GM19240 (cell line): ENCODE data around the gene ACTG1.

Source experiments
- DNase-seq: peaks from one replicate; pipeline ENCODE4 v3.0.0; 2011; ENCODE audit warnings: low spot score; ENCODE audit not compliant: insufficient read length

Gene ACTG1

DNA sequence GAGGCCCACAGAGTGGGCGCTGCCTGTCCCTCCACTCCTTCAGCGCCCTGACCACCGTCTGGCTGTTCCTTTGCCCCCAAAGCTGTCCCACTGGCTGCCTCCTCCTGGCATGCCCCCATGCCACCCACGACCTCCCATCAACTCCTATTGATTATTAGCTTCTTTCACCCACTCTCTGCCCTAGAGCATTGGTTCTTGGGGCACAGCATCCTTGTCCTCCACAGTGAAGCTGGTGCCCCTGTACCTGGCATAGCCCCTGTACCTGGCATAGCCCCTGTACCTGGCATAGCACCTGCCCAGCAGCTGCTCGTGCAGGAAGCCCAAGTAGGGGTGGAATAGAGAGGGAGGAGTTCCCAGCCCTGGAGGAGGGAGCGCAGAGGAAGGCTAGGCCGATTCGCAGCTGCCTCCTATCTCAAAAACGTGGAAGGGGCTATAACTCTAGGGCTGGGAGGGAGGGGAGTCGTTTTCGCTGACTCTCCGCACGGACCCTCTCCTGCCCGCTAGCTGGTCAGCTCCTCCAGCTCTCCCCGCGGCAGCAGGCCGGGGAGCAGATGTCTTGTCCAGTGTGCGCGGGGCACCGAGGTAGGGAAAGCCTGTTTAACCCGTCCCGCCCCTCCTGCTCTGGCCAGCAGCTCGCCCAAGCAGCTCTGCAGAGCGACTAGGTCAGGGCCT, 5.7 kb upstream of the ACTG1 start:
- DNase-seq = no peak

DNA sequence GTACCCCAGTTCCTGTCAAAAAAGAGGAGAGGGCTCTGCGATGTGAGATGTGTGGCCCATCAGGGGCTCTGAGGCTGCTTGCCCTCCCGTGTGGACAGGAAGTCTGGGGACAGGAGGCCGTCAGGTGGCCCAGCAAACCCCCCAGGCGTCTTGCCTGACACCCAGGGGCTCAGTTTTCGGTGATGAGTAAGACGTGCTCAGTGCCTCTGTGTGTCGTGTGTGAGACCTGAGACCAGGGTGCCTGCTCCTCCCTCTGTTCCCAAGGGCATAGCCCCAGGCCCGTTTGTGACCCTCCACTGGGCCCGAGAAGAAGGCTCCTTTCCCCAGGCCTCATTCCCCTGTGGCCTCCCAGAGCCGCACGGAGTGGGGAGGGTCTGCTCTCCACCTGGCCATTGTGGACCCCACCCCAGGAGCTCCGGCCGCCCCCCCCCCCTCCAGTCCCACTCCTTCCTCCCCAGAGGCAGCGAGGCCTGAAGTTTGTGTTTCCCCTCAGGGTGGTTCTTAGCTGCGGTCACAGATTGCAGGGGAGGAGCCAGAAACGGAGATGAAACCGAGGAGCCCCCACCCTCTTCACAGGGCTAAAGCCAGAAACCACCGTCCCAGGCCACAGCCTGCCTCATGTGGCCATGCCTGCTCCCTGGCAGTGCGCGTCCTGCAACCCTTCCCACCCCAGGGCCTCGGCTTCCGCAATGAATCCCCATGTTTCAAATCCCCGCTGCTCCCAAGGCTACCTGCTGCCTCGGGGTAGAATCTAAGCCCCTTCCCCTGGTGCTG, 4.9 kb upstream of the ACTG1 start:
- DNase-seq = peak; percentile 91

DNA sequence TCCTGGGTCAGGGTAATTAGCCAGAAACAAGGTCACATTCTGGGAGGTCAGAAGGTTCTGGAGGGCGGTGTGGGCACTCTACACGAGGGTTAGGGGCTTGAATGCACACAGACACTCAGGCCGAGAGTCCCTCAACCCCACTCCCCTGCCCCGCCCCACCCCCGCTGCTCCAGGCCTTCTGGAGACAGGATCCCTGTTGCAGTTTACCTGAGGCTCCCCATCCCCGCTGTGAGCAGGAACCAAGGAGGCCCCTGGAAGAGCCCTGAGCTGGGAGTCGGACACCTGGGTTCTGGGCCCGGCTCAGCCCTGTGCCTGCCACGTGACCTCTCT, 4.4 kb upstream of the ACTG1 start:
- DNase-seq = no peak

DNA sequence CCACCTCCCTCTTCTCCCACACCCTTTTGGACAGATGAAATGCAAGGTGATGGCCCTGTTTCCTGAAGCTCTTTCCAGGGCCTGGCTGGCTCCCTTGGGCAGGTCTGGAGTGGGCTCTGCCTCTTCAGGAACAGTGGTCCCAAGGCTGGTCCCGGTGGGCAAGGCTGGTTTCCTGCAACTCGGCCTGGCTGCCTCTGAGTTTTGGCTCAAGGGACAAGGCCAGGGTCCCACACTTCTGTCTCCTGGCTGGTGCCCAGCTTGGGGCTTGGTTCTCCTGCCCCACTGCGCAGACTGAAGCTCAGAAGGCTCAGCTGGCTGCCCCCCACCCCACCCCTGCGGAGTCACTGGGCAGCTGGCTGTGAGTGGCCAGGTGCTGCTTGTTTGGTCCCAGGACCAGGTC, 3.8 kb upstream of the ACTG1 start:
- DNase-seq = no peak

DNA sequence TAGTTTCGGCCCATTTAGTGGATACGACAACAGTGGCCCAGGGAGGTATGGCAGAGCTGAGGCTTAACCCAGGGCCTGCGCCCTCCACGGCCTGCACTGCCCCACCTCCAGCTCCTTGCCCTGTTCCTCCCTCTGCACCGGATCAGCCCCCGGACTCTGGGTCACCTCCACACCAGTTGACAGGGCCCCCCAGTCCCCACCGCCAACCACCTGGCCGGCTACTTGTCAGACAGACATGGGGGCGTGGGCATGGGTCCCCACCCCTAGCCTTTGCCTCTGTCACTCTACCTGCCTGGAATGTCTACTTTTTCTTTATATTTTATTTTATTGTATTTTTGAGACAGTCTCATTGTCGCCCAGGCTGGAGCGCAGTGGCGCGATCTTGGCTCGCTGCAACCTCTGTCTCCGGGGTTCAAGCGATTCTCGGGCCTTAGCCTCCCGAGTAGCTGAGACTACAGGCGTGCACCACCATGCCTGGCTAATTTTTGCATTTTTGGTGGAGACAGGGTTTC, 3.0 kb upstream of the ACTG1 start:
- no peak for DNase-seq

DNA sequence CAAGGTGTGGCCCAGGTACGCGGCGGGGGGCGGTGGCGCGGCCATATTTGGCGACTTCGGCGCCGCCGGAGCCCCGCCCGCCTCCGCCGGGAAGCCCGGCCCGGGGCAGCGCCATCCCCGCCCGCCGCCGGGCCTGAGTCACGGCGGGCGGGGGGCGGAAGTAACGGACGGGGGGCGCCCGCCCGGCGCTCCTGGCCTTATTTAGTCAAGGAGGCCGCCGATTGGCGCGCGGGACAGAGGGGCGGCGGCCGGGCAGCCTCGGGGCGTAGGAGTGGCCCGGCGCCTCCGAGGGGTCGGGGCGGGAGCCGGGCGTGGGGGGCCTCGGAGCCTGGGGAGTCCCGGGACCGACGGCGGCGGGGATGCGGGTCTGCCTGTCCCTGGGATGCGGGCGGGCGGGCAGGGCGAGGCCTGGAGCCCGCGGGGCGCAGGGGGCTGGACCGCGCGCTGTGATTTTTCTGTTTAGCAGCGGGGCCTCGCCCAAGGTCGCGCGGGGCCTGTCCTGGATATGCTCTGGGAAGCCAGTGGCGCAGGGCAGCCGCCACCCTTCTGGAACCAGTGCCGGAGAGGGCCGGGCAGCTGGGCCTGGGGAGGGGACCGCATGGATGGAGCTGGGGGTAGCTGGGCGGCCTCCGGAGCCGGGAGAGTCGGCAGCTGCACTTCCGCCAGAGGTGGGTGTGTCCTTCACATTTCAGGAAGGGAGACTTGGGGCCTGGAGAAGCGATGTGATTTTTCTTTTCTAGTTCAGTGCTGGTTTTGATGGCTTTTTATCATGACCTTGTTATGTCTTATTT, 2.3 kb upstream of the ACTG1 start:
- no peak for DNase-seq

DNA sequence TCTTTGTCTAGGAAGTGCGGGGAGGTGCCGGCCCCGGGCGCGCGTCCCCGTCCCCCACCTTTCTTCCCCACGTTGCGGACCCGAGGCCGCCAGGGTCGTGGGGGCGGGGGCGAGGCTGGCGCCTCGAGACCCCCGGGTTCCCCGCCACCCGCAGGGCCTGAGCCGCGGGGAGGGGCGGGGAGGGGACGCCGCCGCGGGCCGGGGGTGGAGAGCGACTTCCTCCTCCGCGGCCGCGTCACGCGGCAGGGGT, 1.8 kb upstream of the ACTG1 start:
- DNase-seq = no peak

DNA sequence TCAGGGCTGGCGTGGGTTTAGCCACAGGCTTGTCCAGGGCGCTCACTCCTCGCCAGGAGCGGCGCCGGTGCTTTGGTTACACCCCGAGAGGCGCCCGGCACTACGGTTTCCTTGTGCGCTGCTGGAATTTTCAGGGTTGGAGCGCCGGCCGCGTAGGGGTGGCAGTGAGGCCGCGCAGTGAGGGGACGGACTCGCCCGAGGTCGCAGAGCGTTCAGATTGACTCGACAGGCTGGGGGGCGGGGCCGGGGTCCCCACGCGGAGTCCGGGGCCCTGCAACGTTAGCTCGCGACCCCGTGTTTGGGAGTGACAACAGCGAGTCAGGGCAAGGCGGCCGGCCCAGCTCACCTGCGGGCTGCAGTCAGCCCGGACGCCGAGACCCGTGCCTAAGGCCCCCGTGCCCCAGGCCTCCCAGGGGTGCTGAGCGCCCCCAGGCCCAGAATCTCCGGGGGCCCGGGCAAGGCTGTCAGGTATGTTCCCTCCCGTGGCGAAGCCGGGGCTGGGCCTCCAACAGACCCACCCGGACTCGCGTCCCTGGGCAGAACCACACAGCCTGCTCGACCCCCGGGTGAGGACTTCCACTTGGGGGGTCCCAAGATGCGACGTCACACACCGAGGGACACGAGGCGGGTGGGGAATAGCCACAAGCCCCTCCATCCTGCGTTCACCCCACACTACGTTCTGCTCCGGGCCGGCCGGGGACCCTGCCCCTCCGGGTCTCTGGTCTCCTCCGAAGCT, 1.3 kb upstream of the ACTG1 start:
- no peak for DNase-seq

DNA sequence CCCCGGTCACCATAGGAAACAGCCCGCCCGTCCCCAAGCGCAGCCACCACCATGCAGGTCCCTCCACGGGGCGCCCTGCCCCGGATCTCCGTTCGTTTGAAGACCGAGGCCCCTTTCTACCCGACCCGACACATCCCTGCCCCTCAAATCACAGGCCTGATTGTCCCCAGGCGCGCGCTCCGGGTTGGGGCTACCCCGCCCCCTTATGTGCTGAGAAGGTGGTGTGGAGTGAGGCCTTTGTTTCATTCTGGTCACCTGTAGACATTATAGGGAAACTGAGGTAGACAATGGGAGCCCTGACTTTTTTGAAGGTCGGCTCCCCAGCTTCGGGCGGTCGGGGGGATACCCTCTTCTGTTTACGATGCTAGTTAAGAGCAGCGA, 763 bp upstream of the ACTG1 start:
- DNase-seq = no peak

DNA sequence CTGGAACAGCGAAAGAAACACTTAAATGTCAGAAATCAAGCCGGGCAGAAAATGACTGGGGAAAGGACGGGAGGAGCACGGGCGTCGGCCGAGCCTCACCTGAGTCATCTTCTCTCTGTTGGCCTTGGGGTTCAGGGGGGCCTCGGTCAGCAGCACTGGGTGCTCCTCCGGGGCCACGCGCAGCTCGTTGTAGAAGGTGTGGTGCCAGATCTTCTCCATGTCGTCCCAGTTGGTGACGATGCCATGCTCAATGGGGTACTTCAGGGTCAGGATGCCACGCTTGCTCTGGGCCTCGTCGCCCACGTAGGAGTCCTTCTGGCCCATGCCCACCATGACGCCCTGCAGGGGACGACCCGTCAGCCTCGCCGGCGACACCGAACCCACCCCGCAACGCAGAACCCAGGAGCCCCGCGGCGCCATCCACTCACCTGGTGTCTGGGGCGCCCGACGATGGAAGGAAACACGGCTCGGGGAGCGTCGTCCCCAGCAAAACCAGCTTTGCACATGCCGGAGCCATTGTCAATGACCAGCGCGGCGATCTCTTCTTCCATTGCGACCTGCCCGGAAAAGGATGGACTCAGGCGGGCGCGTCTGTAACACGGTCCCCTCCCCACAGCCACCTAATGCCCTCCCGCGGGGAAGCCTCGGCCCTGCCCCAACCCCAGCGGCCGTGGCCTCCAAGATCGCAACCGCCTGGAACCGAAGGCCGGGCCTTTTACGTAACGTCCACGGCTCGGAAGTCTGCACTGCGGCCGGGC, 616 bp downstream of the ACTG1 start:
- DNase-seq = no peak

DNA sequence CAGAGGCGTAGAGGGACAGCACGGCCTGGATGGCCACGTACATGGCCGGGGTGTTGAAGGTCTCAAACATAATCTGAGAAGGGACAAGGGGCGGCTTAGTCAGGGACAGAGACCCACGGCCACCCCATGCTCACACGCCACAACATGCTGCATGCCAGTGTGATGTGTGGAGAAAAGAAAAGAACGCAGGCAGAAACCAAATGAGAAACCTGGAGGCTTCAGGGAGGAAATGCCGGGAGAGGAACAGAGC, 1.1 kb downstream of the ACTG1 start:
- no peak for DNase-seq

DNA sequence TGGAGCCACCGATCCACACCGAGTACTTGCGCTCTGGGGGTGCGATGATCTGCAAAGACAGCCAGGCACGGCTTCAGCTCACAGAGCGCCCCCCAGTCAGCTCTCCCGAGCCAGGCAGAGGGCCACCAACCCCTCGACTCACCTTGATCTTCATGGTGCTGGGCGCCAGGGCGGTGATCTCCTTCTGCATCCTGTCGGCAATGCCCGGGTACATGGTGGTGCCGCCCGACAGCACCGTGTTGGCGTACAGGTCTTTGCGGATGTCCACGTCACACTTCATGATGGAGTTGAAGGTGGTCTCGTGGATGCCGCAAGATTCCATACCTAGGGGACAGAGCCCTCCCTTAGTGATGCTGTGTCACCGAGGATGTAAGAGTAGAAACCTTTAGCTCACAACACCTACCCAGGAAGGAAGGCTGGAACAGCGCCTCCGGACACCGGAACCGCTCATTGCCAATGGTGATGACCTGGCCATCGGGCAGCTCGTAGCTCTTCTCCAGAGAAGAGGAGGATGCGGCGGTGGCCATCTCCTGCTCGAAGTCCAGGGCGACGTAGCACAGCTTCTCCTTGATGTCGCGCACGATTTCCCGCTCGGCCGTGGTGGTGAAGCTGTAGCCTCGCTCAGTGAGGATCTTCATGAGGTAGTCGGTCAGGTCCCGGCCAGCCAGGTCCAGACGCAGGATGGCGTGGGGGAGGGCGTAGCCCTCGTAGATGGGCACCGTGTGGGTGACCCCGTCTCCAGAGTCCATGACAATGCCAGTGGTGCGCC, 1.6 kb downstream of the ACTG1 start:
- no peak for DNase-seq

DNA sequence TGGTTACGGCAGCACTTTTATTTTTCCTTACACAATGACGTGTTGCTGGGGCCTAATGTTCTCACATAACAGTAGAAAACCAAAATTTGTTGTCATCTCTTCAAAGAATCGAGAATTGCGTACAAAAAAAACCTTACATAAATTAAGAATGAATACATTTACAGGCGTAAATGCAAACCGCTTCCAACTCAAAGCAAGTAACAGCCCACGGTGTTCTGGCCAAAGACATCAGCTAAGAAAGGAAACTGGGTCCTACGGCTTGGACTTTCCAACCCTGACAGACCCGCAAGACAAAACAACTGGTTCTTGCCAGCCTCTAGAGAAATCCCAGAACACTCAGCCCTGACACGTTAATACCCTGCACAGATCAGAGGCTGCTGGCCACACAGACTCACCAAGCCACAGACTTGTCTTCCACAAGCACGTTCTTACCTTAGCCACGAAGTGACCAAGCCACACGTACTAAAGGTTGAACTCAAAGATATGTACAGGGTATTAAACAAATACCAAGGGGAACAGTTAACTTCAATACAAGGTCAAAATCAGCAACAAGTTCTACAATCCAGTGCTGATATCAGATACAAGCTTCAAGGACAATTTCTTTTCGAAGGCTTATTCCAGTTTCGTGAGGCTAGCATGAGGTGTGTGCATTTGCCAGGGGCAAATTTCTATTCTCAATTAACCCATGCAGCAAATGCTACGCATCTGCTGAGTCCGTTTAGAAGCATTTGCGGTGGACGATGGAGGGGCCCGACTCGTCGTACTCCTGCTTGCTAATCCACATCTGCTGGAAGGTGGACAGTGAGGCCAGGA, 2.4 kb downstream of the ACTG1 start:
- no peak for DNase-seq

DNA sequence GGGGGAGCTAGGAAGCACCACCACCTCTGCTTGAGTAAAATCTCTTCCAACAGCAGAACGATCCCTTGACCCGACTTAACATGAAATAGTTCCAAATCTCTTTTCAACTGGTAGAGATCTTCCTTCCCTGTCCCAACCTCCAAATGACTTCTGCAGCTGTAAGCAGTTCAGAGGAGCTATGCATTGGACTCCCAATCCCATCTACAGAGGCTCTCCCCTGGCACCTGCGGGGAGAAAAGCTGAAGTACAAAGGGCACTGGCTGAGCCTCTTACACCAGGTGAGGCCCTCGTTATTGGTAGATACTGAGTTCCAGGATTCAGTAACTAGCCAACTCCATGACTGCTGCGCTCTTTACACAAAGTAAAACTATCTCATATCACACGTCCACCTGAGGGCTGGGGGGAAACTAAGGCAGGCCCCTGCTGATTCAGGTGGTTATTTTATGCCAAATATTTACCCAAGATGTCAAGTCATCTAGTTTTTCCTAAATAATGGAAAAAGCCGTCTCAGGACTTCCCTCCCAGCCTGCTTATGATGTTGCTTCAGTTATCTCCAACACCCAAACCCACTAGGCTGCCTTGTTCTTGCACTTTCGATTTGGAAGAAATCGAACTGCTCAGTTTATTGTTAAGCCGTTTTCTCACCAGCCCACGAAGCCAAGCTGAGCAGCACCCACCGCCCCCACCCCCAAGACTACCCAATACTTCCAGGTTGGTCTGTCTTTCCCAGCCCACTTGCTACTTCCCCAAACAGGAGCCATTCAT, 3.2 kb downstream of the ACTG1 start:
- DNase-seq = no peak

DNA sequence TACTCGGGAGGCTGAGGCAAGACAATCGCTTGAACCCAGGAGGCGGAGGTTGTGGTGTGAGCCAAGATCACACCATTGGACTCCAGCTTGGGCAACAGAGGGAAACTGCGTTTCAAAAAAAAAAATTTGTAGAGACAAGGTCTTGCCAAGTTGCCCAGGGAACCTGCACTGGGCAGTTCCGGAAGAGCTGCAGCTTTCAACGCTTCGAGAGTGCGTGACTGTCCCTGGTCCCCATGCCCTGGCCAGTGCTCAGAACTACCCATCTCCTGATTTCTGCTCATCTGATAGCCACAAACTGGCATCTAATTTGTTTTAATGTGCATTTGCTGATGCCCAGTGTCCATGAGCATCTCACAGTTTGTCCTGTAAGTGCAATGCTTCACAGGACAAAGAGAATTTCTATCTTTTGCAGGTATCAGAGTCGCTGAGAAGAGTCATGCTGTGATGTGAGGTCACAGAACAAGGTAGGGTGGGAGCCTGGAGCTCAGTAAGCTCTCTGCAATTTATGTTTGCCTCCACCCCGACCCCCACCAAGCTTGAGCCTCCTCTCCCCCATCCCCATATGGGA, 3.9 kb downstream of the ACTG1 start:
- no peak for DNase-seq

DNA sequence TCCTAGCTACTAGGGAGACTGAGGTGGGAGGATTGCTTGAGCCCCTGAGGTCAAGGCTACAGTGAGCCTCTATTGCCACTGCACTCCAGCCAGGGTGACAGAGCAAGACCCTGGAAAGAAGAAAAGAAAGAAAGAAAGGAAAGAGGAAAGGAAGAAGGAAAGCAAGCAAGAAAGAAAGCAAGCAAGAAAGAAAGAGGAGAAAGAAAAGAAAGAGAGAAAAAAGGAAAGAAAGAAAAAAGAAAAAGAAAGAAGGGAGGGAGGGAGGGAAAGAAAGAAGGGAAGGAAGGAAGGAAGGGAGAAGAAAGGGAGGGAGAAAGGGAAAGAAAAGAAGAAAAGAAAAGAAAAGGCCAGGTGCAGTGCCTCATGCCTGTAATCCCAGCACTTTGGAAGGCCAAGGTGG, 9.0 kb downstream of the ACTG1 start:
- no peak for DNase-seq

DNA sequence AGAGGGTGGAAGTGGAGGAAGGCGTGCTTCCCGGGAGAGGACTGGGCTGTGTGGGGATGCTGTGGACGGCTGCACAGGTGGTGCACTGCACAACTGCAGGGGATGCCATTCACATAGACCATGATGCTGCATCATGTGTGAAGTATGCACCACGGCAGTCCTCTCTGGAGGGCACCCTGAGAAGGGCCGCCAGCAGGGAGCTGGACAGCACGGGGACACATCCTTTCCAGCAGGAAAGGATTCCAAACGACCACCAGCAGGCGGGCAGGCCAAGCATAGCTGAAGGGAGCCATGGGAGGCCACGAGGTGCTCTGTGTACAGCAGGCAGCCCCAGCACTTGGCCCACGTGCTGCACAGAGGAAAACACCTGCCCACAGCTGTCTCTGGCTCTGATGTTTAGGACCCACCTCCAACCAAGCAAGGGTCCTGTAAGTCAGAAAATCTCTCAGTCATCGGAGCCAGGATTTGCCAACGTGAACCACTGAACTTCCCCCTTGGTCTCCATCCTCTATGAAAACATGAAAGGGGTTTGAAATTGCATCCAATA, 10.1 kb downstream of the ACTG1 start:
- no peak for DNase-seq

DNA sequence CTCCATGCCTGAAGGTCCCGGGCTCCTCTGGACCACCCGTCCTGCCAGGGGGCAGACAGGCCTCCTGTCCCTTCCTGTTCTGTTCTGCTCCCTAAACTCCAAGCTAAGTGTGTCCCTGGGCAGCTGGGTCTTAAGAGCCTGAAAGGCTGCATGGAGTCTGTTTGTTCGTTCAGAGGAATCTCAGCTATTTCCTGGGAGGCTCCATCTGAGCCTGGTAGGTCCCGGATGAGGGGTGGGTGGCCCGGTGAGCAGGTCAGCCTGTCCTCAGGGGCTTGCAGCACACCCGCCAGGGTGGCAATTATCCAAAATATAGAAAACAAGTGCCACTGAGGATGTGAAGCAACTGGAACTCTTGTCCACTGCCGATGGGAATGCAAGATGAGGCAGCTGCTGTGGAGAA, 12.6 kb downstream of the ACTG1 start:
- no peak for DNase-seq

DNA sequence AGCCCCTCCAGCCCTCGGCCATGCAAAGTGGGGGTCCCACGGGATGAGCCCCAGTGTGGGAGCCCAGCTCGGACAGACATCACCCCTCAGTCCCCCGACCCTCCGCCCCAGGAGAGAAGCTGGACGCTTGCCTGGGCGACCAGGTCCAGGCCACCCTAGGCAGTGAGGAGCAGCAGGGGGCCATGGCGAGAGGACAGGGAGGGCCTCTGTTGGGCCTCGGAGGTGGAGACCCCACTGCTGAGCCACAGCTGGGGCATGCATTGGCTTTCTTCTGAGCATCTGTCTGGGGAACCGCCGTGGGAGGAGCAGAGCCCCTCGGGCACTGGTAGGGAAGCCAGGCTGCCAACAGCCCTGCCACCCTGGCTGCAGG, 13.0 kb downstream of the ACTG1 start:
- DNase-seq = no peak
